Urothelium cell line (cell line): ENCODE measurements around the gene CAMKMT.
"Not testable (repeated sequence)": the region's sequence is repeated elsewhere in the genome, so short reads cannot be mapped to it uniquely, and the experiment has no call there.

Experiments
- DNase-seq: peaks from one replicate; pipeline ENCODE4 v3.0.0; 2011; ENCODE audit warnings: low spot score, mixed read lengths
- FAIRE-seq: peaks from 2 replicates; lab custom pipeline; 2011; peaks lifted over from hg19 to GRCh38; lab: Jason Lieb, UNC

CAMKMT gene

DNA sequence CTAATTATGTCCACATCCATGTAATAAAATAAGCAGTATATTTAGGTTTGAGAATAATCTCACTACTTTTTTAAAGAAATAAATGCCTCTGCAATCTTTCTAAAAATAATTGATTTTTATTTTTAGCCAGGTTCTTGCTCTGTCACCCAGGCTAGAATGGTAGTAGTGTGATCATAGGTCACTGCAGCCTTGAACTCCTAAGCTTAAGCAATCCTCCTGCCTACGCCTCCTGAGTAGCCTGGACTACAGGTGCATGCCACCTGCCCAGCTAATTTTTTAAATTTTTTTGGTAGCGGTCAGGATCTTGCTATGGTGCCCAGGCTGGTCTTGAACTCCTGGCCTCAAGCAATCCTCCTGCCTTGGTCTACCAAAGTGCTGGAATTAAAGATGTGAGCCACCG is 133.3 kb downstream of the CAMKMT start:
- no peak for FAIRE-seq
- DNase-seq = no peak

DNA sequence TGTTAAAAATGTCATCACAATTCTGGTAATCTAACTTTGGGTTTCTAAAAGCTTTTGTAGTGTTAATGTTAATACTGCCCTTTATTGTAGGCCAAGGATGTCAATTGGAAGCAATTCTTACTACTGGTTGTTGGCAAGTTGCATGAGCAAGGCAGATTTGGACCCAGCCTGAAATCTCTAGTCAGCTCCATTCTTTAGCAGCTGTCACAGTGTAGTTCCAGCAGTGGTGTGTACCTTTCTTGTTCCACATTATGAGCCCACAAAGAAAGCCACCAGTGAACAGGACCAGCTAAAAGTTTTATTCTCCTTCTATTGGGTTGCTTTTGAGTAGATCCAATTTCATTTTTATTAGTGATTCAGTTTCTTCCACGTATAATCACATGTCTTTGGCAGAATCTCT is 133.8 kb downstream of the CAMKMT start:
- FAIRE-seq = no peak
- no peak for DNase-seq

DNA sequence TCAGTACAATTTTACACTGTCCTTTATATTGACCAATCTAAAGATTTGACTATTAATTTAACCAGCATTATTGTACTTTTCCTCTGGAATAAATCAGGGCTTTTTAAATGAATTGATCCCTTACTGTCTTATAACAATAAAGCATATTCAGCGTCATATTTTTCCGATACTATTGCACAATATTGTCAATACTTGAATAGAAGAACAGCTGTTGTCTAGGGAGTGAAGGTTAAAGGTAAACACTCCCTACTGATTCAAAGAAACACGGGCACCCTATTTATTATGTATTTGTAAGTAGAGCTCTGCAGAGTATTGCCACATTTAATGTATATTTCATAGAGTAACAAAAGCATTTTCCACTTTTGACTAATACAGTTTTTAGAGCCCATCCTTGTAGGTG is 134.4 kb downstream of the CAMKMT start:
- no peak for DNase-seq
- no peak for FAIRE-seq

DNA sequence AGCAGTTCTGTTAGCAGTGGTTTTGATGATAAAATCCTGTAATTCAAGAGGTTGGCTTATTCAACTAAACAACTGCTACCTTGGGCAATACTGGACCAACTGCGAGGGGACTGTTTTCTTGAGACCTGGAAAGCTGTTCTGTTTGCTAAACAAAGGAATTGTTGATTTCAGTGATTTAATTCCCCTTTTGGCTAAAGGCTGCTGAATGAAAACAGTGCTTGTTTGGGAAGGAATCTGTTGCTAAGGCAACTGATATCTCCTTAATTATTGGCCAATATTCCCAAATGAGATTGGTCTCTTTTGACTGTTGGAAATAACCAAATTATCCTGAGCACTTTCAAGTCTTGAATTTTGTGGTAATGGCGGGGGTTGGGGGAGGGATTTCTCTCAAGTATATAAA is 136.8 kb downstream of the CAMKMT start:
- FAIRE-seq (no peak), DNase-seq (no peak)

DNA sequence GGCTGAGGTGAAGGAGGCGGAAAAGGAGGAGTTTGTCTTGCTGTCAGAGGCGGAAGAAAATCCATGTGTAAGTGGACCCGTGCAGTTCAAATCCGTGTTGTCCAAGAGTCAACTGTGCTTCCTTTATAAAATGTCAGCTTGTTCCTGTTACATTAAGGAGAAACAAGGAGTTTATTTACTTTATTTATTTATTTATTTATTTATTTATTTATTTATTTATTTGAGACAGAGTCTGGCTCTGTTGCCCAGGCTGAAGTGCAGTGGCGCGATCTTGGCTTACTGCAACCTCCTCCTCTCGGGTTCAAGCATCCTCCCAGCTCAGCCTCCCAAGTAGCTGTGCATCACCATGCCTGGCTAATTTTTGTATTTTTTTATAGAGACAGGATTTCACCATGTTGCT is 143.9 kb downstream of the CAMKMT start:
- not testable (repeated sequence) for DNase-seq, FAIRE-seq

DNA sequence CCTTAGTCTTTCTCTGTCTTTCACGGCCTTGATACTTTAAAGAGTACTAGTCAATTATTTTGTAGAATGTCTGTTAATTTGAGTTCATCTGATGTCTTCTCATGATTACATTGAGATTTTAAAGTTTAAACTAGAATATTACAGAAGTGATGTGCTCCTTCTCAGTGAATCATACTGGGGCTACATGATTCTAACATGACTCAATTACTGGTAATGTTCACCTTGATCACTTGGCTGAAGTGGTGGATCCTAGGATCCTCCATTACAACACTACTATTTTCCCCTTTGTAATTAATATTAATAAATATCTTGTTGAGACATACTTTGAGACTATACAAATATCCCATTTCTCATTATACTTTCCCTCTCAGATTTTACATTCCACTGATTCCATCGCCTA is 148.5 kb downstream of the CAMKMT start:
- FAIRE-seq (no peak), DNase-seq (no peak)

DNA sequence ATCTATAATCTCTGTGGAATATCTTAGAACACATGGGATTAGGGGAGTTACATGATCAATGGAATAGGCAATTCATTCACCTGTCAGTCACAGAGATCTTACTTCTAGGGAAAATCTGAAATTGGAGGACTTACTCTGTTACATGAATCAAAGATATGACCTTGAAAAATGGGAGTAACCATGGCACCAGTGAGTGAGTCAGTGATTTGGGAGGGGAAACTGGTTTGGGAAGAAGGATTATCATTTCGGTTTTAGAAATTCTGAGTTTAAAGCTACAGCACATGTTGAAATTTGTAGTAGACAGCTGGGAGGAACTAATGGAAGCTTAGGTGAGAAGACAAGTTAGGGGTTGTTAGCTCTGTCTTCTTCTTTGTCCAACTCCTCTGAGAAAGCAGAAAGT is 153.7 kb downstream of the CAMKMT start:
- FAIRE-seq = no peak
- no peak for DNase-seq

DNA sequence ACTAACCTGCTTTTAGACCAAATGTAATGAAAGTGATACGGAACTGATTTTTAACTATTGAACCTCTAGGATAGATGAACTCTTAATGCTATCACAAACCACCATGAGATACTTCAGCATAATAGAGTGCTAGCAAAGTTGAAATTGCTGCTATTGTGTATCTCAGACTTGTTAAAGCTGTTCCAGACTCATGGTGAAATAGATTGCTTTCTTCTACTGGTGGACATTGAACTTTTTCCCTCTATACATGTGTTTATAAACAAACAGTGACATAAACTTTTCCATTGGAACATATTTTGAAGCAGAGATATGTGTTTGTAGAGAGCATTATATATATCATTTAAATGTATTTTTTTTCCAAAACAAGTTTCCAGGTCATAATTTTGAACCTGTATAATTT is 157.3 kb downstream of the CAMKMT start:
- no peak for DNase-seq
- FAIRE-seq = no peak

DNA sequence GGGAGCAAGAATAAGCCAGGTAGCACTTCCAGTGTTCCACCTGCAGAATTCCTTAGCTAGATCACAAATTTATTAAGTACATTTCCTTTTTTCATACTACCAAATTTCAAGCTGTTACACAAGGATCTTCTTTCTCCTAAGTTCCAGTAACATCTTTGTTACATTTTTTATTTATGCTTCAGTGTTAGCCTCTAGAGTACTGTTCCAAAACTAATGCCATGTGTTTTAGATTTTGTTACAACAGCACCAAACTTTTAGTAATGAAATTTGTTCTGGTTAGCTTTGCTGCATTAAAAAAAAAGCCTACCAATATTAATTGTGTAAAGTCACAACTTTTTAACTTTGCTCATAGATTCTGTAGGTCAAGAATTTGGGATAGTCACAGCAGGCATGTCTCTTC is 161.1 kb downstream of the CAMKMT start:
- no peak for FAIRE-seq

DNA sequence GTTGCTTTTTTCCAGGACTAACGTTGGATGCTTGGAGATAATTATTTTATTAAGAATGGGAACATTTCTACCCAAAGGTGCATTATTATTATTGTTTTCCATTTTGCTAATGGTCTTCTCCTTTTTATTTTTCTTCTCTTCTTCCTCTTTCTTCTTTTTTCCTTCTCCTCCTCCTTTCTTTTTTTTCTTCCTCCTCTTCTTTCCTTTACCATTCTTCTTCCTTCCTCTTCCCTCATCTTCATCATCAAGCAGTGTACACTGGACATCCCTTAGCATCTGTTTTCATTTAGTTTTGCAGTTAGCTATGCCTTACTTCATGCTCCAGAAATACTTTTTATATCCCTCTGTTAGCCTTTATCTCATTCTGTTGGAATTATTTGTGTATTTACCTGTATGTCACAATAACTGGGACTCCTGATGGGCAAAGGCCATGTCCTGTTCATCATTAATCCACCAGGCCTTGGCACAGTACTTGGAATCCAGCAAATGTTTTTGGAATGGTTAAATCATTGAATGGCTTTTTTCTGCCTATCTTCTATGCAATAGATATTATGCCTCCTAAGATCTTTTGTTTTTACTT is 162.7 kb downstream of the CAMKMT start:
- DNase-seq = no peak
- no peak for FAIRE-seq

More for the DNA sequence above, 161.1 kb downstream of the CAMKMT start:
- no peak for DNase-seq

DNA sequence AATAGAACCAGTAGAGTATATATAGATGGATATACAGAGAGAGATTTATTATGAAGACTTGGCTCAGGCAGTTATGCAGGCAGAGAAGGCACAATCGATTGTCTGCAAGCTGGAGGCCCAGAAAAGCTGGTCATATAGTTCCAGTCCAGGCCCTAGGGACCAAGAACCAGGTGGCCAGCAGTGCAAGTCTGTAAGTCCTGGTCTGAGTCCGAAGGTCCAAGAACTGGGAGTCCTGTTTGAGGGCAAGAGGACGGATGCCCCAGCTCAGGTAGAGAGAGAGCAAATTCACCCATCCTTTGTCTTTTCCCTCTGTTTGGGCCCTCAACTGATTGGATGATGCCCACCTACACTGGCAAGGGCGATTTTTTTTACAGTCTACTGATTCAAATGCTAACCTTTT is 164.6 kb downstream of the CAMKMT start:
- DNase-seq (no peak), FAIRE-seq (no peak)

DNA sequence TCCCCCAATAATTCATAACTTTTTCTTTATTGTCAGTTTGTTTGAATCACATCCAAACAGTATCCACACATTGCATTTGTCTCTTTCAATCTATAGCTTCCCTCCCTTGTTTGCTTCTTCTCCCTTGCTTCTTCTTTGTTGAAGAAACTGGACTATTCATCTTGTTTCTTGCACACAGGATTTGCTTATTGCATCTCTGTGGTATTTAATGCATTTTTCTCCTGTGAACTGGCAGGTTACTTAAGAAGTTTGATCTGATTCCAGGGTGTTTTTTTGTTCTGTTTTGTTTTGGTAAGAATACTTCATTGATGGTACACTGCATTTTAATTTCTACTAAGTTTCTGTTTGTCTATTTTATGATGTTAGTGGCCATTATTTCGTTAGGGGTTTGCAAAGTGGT is 166.8 kb downstream of the CAMKMT start:
- FAIRE-seq = no peak
- DNase-seq = no peak

DNA sequence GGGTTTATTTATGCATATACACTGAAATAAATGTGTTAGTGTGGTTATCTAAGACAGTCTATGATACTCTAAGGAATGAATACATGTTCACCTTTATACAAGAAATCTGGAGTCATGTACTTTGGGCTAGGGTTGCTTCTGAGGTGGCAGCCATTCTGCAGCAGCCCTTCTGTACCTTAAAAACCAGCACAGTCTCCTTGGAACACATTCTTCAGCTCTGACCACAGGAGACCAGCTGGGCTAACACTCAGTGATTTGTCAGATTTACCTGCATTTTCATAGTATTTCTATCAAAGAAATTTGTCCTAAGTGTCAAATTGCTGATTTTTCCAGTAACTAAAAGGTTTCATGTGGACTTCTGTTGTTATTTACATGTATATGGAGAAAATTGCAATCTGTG is 167.7 kb downstream of the CAMKMT start:
- no peak for FAIRE-seq
- no peak for DNase-seq

DNA sequence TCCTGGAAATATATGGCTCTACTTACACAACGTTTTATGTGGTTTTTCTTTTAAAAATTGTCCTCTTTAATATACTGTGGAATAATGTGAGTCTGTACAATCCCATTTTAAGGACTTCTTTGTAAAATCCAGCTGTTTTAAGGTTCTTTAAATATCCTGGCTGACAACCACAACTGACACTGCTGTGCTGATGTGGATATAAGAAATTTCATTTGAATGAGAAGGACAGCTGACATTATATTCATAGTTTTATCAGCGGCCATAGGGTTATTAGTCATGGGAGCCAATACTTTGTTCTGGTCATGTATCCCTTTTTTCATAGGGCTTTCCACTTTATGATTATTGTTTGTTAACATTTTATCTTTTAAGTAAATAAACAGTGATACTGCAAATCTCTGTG is 169.5 kb downstream of the CAMKMT start:
- DNase-seq (no peak), FAIRE-seq (no peak)

DNA sequence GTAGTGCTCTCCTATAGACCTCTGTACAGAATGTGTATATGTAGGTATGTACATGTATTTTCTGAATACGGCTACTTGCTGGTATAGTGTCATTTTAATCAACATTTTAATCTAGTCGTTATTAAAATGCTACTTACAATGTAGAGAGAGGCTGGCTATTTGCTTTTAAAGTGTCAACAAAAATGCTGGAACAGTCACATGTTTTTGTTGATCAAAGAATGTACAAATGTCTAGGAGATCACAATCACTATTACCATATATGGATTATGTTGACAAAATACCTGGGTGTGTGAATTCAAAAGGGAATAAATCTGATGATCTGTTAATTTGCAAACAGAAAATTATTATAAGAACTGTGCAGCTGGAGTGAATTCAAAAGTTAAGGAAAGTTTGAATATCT is 170.3 kb downstream of the CAMKMT start:
- no peak for DNase-seq
- peak; percentile 13 for FAIRE-seq

DNA sequence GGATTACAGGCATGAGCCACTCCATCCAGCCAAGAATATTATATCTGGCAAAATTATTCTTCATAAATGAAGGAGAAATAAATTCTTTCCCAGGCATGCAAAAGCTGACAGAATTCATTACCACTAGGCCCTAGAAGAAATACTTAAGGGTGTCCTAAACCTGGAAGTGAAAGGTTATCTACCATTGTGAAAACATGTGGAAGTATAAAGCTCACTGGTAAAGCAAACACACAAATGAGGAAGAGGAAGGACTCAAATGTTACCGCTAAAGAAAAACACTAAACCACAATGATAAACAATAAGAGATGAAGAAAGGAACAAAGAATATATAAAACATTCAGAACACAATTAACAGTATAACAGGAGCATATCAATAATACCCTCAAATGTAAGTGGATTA is 171.8 kb downstream of the CAMKMT start:
- no peak for DNase-seq
- FAIRE-seq = no peak

DNA sequence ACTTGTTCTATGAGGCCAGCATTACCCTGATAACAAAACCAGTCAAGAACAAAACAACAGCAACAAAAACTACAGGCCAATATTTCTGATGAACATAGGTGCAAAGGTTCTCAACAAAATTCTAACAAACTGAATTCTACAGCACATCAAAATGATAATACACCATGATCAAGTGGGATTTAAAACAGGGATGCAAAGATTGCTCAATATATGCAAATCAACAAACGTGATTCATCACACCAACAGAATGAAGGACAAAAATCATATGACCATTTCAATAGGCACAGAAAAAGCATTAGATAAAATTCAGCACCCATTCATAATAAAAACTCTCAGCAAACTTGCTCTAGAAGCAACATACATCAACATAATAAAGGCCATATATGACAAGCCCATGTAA is 173.6 kb downstream of the CAMKMT start:
- FAIRE-seq = no peak
- no peak for DNase-seq

DNA sequence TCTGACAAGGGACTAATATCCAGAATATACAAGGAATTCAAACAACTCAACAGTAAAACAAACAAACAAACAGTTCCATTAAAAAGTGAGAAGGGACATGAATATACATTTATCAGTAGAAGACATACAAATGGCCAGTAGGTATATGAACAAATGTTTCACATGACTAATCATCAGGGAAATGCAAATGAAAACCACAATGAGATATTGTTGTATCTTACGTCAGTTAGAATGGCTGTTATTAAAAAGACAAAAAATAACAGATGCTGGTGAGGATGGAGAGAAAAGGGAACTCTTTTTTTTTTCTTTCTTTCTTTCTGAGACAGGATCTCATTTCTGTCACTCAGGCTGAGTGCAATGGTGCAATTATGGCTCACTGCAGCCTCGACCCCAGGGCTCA is 175.5 kb downstream of the CAMKMT start:
- DNase-seq = no peak
- no peak for FAIRE-seq

DNA sequence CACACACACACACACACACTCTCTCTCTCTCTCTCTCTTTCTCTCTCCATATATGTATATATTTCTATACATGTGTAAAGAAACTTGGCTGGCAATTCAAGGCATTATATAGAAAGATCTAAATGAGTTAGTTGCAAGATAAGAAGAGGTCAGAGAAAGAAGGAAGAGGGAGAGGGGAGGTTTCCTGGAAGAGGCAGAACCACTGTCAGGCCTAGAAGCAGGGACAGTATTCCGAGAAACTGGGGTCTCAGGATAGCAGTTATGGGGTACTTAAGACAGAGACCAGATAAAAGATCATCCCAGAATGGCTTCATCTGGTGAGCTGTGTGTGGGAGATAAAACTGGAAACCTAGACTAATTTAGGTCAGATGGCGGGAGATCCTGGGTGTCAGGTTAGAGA is 180.8 kb downstream of the CAMKMT start:
- FAIRE-seq = no peak
- no peak for DNase-seq

DNA sequence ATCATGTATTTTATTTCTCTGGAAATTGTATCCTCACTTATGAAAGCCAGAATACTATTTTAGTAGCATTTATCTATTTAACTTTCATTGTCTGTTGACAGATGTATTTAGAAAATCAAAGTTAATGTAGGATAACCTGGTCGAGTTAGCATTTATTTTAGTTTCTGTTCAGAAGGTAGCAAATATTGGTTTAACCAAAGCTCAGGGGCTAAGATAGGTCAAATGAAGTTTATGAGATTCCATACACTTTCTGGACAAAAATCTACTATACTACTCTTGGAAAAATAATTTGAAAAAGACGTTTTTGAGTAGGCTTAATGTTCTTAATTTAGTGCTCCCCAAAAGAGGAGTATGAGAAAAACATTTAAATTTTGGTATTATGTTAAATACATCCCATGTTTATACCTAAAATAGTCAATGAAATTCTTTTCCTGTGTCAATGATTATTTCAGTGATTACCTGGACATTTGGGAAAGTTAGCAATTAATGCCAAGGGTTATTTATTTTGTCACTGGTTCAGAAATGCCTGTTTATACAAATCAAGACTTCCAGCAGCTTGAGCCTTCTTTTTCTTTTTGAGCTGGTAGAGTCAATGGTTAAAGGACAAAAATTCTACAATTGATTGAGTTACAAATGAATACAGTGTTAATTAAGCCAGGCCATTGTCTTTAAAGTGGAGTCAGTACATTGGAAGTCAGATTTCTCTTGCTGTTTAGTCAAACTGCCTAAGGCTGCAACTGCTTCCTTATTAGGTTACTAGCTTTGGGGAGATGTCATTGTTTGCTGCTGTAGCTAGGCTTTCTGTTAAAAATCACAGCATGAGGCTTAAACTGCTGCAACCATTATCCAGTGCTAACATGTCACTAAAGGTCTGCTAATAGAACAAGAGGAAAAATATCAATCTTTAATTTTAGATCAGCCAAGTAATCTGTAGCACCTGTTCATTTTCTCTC is 182.3 kb downstream of the CAMKMT start:
- no peak for DNase-seq

DNA sequence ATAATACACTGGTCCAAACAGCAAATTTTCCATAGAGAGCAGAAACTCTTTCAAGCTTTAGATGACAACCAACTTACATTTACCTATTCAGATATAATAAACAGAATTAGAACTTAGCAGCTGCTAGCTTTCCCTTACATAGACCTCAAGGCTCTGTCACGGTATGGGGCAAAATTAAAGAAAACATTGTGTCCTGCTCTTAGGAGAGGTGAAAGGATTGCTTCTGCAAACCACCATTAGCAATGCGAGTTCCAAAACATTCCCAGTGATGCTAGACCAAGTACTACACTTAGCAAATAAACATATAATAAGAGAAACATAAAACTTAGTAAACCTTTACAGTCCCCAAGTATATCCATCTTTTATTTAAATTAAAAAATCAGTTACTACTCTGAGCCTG is 183.3 kb downstream of the CAMKMT start:
- no peak for FAIRE-seq
- no peak for DNase-seq

More for the DNA sequence above, 182.3 kb downstream of the CAMKMT start:
- FAIRE-seq = no peak

DNA sequence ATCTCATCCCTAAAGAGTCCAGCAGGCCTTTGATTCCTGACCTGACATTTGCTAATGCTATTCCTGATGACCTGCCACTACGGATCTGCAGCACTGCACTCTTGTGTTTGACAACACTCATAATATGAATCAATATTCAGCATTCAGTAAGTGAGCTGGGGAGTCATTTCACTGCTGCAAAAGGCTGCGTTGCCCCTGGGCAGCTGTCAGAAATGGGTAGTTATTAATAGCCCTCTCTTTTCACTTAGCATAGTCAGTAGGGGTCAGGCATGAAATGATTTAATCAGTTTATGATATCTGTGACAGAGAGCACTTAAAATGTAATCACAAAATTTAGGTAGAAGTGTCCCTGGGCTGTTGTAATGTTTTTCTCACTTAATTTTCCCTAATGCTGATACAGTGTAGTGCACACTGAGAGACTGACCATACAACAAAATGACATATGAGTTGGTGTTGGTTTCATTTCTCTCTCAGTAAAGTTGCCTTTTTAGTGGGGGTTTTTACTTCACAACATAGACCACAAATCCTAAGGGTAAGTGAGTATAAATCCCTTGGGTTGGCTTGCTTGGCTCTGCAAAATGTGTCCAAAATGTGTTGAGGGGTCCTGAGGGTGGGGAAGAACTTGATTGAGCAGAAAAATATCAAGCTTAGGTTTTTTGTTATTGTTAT is 184.8 kb downstream of the CAMKMT start:
- no peak for DNase-seq
- FAIRE-seq = no peak
